PFSK-1 (cell line): ENCODE data around the gene DTNA.

ENCODE experiments used
- POLR2AphosphoS5 ChIP-seq: IDR thresholded peaks from 2 replicates; pipeline ENCODE4 v1.6.1; 2012; ENCODE audit warnings: low read depth, mild to moderate bottlenecking, control low read depth, low read length, moderate library complexity
- SIN3A ChIP-seq: IDR thresholded peaks from 2 replicates; pipeline ENCODE4 v1.6.1; 2012; ENCODE audit warnings: mild to moderate bottlenecking, low read length, moderate library complexity, borderline replicate concordance; ENCODE audit not compliant: insufficient read depth
- TF ChIP-seq, protein P1 (sequence below), 2 experiments: IDR thresholded peaks; 2 replicates each; pipeline versions ENCODE4 v1.6.1 to v1.8.0; 2011 to 2012; ENCODE audit warnings: low read depth in 2 of 2, low read length in 2 of 2, control low read depth in 1 of 2, inconsistent platforms in 1 of 2, mild to moderate bottlenecking in 1 of 2, moderate library complexity in 1 of 2; ENCODE audit not compliant: insufficient read depth in 1 of 2

GRCh38 chr18:34808389-34808788 lies 98.3 kb downstream of the DTNA start:
- TF ChIP-seq POLR2AphosphoS5 (no peak), SIN3A (no peak)
- TF ChIP-seq, protein P1, sequence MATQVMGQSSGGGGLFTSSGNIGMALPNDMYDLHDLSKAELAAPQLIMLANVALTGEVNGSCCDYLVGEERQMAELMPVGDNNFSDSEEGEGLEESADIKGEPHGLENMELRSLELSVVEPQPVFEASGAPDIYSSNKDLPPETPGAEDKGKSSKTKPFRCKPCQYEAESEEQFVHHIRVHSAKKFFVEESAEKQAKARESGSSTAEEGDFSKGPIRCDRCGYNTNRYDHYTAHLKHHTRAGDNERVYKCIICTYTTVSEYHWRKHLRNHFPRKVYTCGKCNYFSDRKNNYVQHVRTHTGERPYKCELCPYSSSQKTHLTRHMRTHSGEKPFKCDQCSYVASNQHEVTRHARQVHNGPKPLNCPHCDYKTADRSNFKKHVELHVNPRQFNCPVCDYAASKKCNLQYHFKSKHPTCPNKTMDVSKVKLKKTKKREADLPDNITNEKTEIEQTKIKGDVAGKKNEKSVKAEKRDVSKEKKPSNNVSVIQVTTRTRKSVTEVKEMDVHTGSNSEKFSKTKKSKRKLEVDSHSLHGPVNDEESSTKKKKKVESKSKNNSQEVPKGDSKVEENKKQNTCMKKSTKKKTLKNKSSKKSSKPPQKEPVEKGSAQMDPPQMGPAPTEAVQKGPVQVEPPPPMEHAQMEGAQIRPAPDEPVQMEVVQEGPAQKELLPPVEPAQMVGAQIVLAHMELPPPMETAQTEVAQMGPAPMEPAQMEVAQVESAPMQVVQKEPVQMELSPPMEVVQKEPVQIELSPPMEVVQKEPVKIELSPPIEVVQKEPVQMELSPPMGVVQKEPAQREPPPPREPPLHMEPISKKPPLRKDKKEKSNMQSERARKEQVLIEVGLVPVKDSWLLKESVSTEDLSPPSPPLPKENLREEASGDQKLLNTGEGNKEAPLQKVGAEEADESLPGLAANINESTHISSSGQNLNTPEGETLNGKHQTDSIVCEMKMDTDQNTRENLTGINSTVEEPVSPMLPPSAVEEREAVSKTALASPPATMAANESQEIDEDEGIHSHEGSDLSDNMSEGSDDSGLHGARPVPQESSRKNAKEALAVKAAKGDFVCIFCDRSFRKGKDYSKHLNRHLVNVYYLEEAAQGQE (IDR thresholded peaks at IDR 0.05; ENCODE audit: insufficient read depth in 1 of 2, low read depth in 2 of 2, low read length in 2 of 2) = no peak
